H1 (cell line): Measurements from ENCODE around the gene CCDC82. TPM values are rescaled to one million over a fixed set of nuclear protein-coding genes. Genes with fewer than 3 reads are reported as not detected.

ENCODE experiments used
- BCL11A ChIP-seq, 2 experiments: IDR thresholded peaks; one replicate each; pipeline ENCODE4 v1.6.1; 2011; ENCODE audit warnings: low read depth in 2 of 2, low read length in 2 of 2, mild to moderate bottlenecking in 2 of 2
- HDAC2 ChIP-seq, 2 experiments: fragments of 300-600 bp in 1 of 2; sonication (generic) in 1 of 2; IDR thresholded peaks; 2 replicates each; pipeline ENCODE4 v1.6.1; 2011 to 2012; ENCODE audit warnings: low read depth in 2 of 2, low read length in 2 of 2, mild to moderate bottlenecking in 2 of 2, moderate library complexity in 2 of 2, borderline replicate concordance in 1 of 2, inconsistent platforms in 1 of 2
- KDM1A ChIP-seq: fragments of 200-600, 300-600 bp; sonication (generic); IDR thresholded peaks from 2 replicates; pipeline ENCODE4 v1.7.1; 2016; ENCODE audit warnings: mild to moderate bottlenecking, low read length, borderline replicate concordance
- SIRT6 ChIP-seq: IDR thresholded peaks from one replicate; pipeline ENCODE4 v1.7.1; 2012; ENCODE audit warnings: low read length, inconsistent platforms
- TBP ChIP-seq: IDR thresholded peaks from 2 replicates; pipeline ENCODE4 v1.6.1; 2011; ENCODE audit warnings: low read depth, low read length, improper control_type of control experiment
- polyA plus RNA-seq, 7 experiments: library from polyadenylated mRNA; depleted of rRNA in 3 of 7; stranded (reverse) in 5 of 7; unstranded in 2 of 7; fragments of >200 nt in 5 of 7; fragments of 200-250 nt in 2 of 7; gene quantifications; 1 replicate in 5 of 7; 2 replicates in 1 of 7; 4 replicates in 1 of 7; pipeline versions ENCODE4 v1.2.1 to v1.2.3, GENCODE V29; 2011 to 2013; ENCODE audit warnings: missing spikeins in 2 of 7, mixed read lengths in 2 of 7
- total RNA-seq: library from RNA; stranded (reverse); fragmentation: NEBNext Ultra II Directional; extraction: Animal tissue kit (Norgen Biotek cat#: 25700); gene quantifications from 2 replicates; pipeline ENCODE4 v1.2.1, GENCODE V29; 2021
- TF ChIP-seq, protein P1 (sequence below): fragments of 300-600 bp; sonication (generic); IDR thresholded peaks from 2 replicates; pipeline ENCODE4 v1.7.1; 2012; ENCODE audit warnings: low read length, moderate library complexity, mild to moderate bottlenecking, inconsistent platforms; ENCODE audit not compliant: insufficient replicate concordance
- TF ChIP-seq, protein P2 (sequence below): IDR thresholded peaks from 2 replicates; pipeline ENCODE4 v1.6.1; 2011; ENCODE audit warnings: low read depth, mild to moderate bottlenecking, low read length; ENCODE audit not compliant: insufficient read depth
- TF ChIP-seq, protein P3 (sequence below): IDR thresholded peaks from 2 replicates; pipeline ENCODE4 v1.6.1; 2012; ENCODE audit warnings: low read length, inconsistent platforms

The CCDC82 gene
- total and polyA plus RNA-seq, 2 of the 8 experiments (the other 6 are each of a cell fraction or from before 2014, with no cell fraction given), result 6.0 to 15.2 TPM

DNA sequence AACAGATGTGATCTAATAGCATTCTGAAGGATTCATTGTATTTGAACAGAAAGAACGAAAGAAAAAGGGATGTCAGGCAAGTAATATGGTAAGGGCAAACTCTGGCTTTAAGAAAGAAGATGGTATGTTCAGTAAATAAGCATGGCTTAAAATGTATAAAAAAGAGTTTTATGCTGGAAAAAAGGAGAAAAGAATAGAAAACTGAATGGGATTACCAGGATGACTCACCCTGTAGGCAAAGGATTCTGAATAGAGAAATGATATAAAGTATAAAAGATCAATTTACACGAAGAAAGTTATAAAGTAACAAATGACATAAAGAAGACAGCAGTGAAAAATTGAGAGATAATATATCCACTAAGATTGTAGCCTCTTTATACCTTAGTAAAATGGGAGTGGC, 4.5 kb downstream of the CCDC82 start (continued):
- TF ChIP-seq, protein P1, sequence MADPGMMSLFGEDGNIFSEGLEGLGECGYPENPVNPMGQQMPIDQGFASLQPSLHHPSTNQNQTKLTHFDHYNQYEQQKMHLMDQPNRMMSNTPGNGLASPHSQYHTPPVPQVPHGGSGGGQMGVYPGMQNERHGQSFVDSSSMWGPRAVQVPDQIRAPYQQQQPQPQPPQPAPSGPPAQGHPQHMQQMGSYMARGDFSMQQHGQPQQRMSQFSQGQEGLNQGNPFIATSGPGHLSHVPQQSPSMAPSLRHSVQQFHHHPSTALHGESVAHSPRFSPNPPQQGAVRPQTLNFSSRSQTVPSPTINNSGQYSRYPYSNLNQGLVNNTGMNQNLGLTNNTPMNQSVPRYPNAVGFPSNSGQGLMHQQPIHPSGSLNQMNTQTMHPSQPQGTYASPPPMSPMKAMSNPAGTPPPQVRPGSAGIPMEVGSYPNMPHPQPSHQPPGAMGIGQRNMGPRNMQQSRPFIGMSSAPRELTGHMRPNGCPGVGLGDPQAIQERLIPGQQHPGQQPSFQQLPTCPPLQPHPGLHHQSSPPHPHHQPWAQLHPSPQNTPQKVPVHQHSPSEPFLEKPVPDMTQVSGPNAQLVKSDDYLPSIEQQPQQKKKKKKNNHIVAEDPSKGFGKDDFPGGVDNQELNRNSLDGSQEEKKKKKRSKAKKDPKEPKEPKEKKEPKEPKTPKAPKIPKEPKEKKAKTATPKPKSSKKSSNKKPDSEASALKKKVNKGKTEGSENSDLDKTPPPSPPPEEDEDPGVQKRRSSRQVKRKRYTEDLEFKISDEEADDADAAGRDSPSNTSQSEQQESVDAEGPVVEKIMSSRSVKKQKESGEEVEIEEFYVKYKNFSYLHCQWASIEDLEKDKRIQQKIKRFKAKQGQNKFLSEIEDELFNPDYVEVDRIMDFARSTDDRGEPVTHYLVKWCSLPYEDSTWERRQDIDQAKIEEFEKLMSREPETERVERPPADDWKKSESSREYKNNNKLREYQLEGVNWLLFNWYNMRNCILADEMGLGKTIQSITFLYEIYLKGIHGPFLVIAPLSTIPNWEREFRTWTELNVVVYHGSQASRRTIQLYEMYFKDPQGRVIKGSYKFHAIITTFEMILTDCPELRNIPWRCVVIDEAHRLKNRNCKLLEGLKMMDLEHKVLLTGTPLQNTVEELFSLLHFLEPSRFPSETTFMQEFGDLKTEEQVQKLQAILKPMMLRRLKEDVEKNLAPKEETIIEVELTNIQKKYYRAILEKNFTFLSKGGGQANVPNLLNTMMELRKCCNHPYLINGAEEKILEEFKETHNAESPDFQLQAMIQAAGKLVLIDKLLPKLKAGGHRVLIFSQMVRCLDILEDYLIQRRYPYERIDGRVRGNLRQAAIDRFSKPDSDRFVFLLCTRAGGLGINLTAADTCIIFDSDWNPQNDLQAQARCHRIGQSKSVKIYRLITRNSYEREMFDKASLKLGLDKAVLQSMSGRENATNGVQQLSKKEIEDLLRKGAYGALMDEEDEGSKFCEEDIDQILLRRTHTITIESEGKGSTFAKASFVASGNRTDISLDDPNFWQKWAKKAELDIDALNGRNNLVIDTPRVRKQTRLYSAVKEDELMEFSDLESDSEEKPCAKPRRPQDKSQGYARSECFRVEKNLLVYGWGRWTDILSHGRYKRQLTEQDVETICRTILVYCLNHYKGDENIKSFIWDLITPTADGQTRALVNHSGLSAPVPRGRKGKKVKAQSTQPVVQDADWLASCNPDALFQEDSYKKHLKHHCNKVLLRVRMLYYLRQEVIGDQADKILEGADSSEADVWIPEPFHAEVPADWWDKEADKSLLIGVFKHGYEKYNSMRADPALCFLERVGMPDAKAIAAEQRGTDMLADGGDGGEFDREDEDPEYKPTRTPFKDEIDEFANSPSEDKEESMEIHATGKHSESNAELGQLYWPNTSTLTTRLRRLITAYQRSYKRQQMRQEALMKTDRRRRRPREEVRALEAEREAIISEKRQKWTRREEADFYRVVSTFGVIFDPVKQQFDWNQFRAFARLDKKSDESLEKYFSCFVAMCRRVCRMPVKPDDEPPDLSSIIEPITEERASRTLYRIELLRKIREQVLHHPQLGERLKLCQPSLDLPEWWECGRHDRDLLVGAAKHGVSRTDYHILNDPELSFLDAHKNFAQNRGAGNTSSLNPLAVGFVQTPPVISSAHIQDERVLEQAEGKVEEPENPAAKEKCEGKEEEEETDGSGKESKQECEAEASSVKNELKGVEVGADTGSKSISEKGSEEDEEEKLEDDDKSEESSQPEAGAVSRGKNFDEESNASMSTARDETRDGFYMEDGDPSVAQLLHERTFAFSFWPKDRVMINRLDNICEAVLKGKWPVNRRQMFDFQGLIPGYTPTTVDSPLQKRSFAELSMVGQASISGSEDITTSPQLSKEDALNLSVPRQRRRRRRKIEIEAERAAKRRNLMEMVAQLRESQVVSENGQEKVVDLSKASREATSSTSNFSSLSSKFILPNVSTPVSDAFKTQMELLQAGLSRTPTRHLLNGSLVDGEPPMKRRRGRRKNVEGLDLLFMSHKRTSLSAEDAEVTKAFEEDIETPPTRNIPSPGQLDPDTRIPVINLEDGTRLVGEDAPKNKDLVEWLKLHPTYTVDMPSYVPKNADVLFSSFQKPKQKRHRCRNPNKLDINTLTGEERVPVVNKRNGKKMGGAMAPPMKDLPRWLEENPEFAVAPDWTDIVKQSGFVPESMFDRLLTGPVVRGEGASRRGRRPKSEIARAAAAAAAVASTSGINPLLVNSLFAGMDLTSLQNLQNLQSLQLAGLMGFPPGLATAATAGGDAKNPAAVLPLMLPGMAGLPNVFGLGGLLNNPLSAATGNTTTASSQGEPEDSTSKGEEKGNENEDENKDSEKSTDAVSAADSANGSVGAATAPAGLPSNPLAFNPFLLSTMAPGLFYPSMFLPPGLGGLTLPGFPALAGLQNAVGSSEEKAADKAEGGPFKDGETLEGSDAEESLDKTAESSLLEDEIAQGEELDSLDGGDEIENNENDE, result no peak
- TF ChIP-seq BCL11A (IDR thresholded peaks at IDR 0.05; ENCODE audit: low read depth in 2 of 2, low read length in 2 of 2) (no peak), KDM1A (no peak), TBP (no peak), HDAC2 (IDR thresholded peaks at IDR 0.05; ENCODE audit: borderline replicate concordance in 1 of 2, low read depth in 2 of 2, low read length in 2 of 2) (no peak), SIRT6 (no peak)
- TF ChIP-seq, protein P2, sequence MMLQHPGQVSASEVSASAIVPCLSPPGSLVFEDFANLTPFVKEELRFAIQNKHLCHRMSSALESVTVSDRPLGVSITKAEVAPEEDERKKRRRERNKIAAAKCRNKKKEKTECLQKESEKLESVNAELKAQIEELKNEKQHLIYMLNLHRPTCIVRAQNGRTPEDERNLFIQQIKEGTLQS, result no peak
- TF ChIP-seq, protein P3, sequence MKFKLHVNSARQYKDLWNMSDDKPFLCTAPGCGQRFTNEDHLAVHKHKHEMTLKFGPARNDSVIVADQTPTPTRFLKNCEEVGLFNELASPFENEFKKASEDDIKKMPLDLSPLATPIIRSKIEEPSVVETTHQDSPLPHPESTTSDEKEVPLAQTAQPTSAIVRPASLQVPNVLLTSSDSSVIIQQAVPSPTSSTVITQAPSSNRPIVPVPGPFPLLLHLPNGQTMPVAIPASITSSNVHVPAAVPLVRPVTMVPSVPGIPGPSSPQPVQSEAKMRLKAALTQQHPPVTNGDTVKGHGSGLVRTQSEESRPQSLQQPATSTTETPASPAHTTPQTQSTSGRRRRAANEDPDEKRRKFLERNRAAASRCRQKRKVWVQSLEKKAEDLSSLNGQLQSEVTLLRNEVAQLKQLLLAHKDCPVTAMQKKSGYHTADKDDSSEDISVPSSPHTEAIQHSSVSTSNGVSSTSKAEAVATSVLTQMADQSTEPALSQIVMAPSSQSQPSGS, result no peak
